Neuronal stem cell (in vitro differentiated cells): Measurements from ENCODE around the gene ARHGEF25.

Experiments
- DNase-seq: peaks from one replicate; pipeline ENCODE4 v3.0.0-alpha.2; 2013; ENCODE audit warnings: low spot score
- H2AFZ ChIP-seq: one replicate; pipeline ENCODE4 v1.6.1; 2013; ENCODE audit warnings: mild to moderate bottlenecking, low read length, inconsistent platforms
- H2AK5ac ChIP-seq: 2 replicates; pipeline ENCODE4 v1.6.1; 2013; ENCODE audit warnings: low read depth, mild to moderate bottlenecking, inconsistent platforms, low read length, moderate library complexity, mixed read lengths
- H2BK120ac ChIP-seq: 2 replicates; pipeline ENCODE4 v1.6.1; 2013; ENCODE audit warnings: low read depth, mild to moderate bottlenecking, inconsistent platforms, low read length, moderate library complexity, mixed read lengths
- H2BK12ac ChIP-seq: one replicate; pipeline ENCODE4 v1.6.1; 2013; ENCODE audit warnings: low read length, inconsistent platforms
- H2BK15ac ChIP-seq: 2 replicates; pipeline ENCODE4 v1.6.1; 2013; ENCODE audit warnings: mild to moderate bottlenecking, low read length, inconsistent platforms, mixed read lengths
- H2BK5ac ChIP-seq: one replicate; pipeline ENCODE4 v1.6.1; 2013; ENCODE audit warnings: inconsistent platforms, mild to moderate bottlenecking, low read length, moderate library complexity
- H3K14ac ChIP-seq: one replicate; pipeline ENCODE4 v1.6.1; 2013; ENCODE audit warnings: low read length, inconsistent platforms
- H3K18ac ChIP-seq: 2 replicates; pipeline ENCODE4 v1.6.1; 2013; ENCODE audit warnings: low read length, inconsistent platforms
- H3K23ac ChIP-seq: 2 replicates; pipeline ENCODE4 v1.6.1; 2013; ENCODE audit warnings: low read depth, mild to moderate bottlenecking, mixed read lengths, low read length, inconsistent platforms; ENCODE audit not compliant: poor library complexity
- H3K27ac ChIP-seq: replicated peaks from 3 replicates; pipeline ENCODE4 v1.5.1; 2013; ENCODE audit warnings: low read length, inconsistent platforms
- H3K27me3 ChIP-seq, 3 experiments: 2 replicates each; pipeline ENCODE4 v1.6.1; 2013; ENCODE audit warnings: low read length in 3 of 3, mild to moderate bottlenecking in 2 of 3, inconsistent platforms in 1 of 3, low read depth in 1 of 3, mixed read lengths in 1 of 3, moderate library complexity in 1 of 3; ENCODE audit not compliant: control insufficient read depth in 3 of 3, insufficient read depth in 3 of 3
- H3K36me3 ChIP-seq, 2 donors: replicated peaks in 1 of 2; 2 replicates each; pipeline ENCODE4 v1.6.1; 2013; ENCODE audit warnings: low read length in 2 of 2; ENCODE audit not compliant: control insufficient read depth in 2 of 2, insufficient read depth in 2 of 2
- H3K4ac ChIP-seq: 2 replicates; pipeline ENCODE4 v1.6.1; 2013; ENCODE audit warnings: inconsistent platforms, mild to moderate bottlenecking, low read length, moderate library complexity
- H3K4me1 ChIP-seq, 2 donors: 1 replicate in 1 of 2; 2 replicates in 1 of 2; pipeline ENCODE4 v1.6.1; 2013; ENCODE audit warnings: low read length in 2 of 2, low read depth in 1 of 2; ENCODE audit not compliant: control insufficient read depth in 2 of 2, insufficient read depth in 1 of 2
- H3K4me2 ChIP-seq: one replicate; pipeline ENCODE4 v1.6.1; 2013; ENCODE audit warnings: mild to moderate bottlenecking, low read length, inconsistent platforms; ENCODE audit not compliant: insufficient read depth, poor library complexity, severe bottlenecking
- H3K4me3 ChIP-seq, 2 donors: 2 replicates each; pipeline ENCODE4 v1.5.1; 2013; ENCODE audit warnings: low read length in 2 of 2, mild to moderate bottlenecking in 2 of 2, inconsistent platforms in 1 of 2, moderate library complexity in 1 of 2
- H3K79me1 ChIP-seq: one replicate; pipeline ENCODE4 v1.6.1; 2013; ENCODE audit warnings: low read depth, mild to moderate bottlenecking, inconsistent platforms, low read length, moderate library complexity
- H3K9ac ChIP-seq: one replicate; pipeline ENCODE4 v1.6.1; 2013; ENCODE audit warnings: mild to moderate bottlenecking, low read depth, low read length, inconsistent platforms; ENCODE audit not compliant: poor library complexity
- H3K9me3 ChIP-seq, 2 donors: replicated peaks in 1 of 2; 2 replicates each; pipeline versions ENCODE3 to v1.6.1; 2013; ENCODE audit warnings: low read length in 2 of 2, mild to moderate bottlenecking in 2 of 2, inconsistent platforms in 1 of 2, low read depth in 1 of 2, mixed read lengths in 1 of 2, moderate library complexity in 1 of 2; ENCODE audit not compliant: control insufficient read depth in 2 of 2, insufficient read depth in 1 of 2
- H4K8ac ChIP-seq: one replicate; pipeline ENCODE4 v1.6.1; 2013; ENCODE audit warnings: low read depth, mild to moderate bottlenecking, inconsistent platforms, low read length, moderate library complexity
- H4K91ac ChIP-seq: one replicate; pipeline ENCODE4 v1.6.1; 2013; ENCODE audit warnings: low read length, low read depth, mild to moderate bottlenecking, inconsistent platforms; ENCODE audit not compliant: poor library complexity
- WGBS, 2 donors: extraction: QIAGEN DNeasy Blood & Tissue Kit; methylation state at CpG; one replicate each; pipeline ENCODE4 v1.1.7; 2013; ENCODE audit warnings: missing lambda C conversion rate in 2 of 2, mixed read lengths in 1 of 2; ENCODE audit not compliant: insufficient read length in 2 of 2, insufficient replicate concordance in 1 of 2; ENCODE audit errors: extremely low coverage in 2 of 2; 5-methylcytosine and 5-hydroxymethylcytosine counted together

Gene ARHGEF25

GRCh38 chr12:57575771-57576612 is 35.2 kb upstream of the ARHGEF25 start:
- no peaks in the 10 kb centered on the region for H3K27me3 ChIP-seq
- WGBS, 2 donors, result no CpG with 5 or more reads among the region's 12 CpGs
- no peak overlapping the region for H2BK15ac ChIP-seq
- no peaks in the 10 kb centered on the region for H3K4me1 ChIP-seq
- H3K9ac ChIP-seq, result no peak overlapping the region
- no peak overlapping the region for H2AK5ac ChIP-seq
- no peaks in the 10 kb centered on the region for H3K9me3 ChIP-seq
- H4K91ac ChIP-seq, result no peak overlapping the region
- no peak overlapping the region for H3K18ac ChIP-seq
- H3K36me3 ChIP-seq, result peaks cover 29 to 47% of the 10 kb centered on the region in 2 donors
- no peak overlapping the region for H2BK120ac ChIP-seq
- no peak for DNase-seq
- no peak overlapping the region for H3K4me3 ChIP-seq
- H3K27ac ChIP-seq, result no peak overlapping the region
- no peak overlapping the region for H4K8ac ChIP-seq
- no peak overlapping the region for H3K14ac ChIP-seq
- no peak overlapping the region for H2AFZ ChIP-seq
- H3K23ac ChIP-seq, result no peak overlapping the region
- no peak overlapping the region for H2BK12ac ChIP-seq
- H3K4me2 ChIP-seq, result no peak overlapping the region
- H3K4ac ChIP-seq, result no peak overlapping the region
- no peaks in the 10 kb centered on the region for H3K79me1 ChIP-seq
- H2BK5ac ChIP-seq, result no peak overlapping the region

- no peak for DNase-seq
- Histone ChIP-seq H2AK5ac (no peak overlapping the region), H2BK5ac (no peak overlapping the region), H4K8ac (no peak overlapping the region), H3K4me3 (no peak overlapping the region), H3K9ac (no peak overlapping the region), H3K4me2 (no peak overlapping the region), H2BK15ac (no peak overlapping the region), H3K36me3 (peaks cover 34 to 53% of the 10 kb centered on the region in 2 donors), H3K23ac (no peak overlapping the region), H2BK12ac (no peak overlapping the region), H3K27ac (no peak overlapping the region), H4K91ac (no peak overlapping the region), H2BK120ac (no peak overlapping the region), H3K27me3 (no peaks in the 10 kb centered on the region), H3K18ac (no peak overlapping the region), H3K9me3 (no peaks in the 10 kb centered on the region), H3K4me1 (no peaks in the 10 kb centered on the region), H2AFZ (no peak overlapping the region), H3K4ac (no peak overlapping the region), H3K79me1 (no peaks in the 10 kb centered on the region), H3K14ac (no peak overlapping the region)
- no CpG with 5 or more reads among the region's 9 CpGs for whole genome bisulfite sequencing, 2 donors
These were observed 34.5 kb upstream of the ARHGEF25 start for GRCh38 chr12:57576613-57577160.

- H4K91ac ChIP-seq, result no peak overlapping the region
- no CpG with 5 or more reads among the region's 12 CpGs for WGBS, 2 donors
- H3K18ac ChIP-seq, result no peak overlapping the region
- H3K4me3 ChIP-seq, result no peak overlapping the region
- no peak overlapping the region for H3K27ac ChIP-seq
- H3K9me3 ChIP-seq, result no peaks in the 10 kb centered on the region
- no peak overlapping the region for H2BK15ac ChIP-seq
- no peak overlapping the region for H3K4me2 ChIP-seq
- H2AK5ac ChIP-seq, result no peak overlapping the region
- peaks cover 26 to 43% of the 10 kb centered on the region in 2 donors for H3K36me3 ChIP-seq
- H2BK5ac ChIP-seq, result no peak overlapping the region
- H2AFZ ChIP-seq, result no peak overlapping the region
- H3K4ac ChIP-seq, result no peak overlapping the region
- no peak for DNase-seq
- H3K23ac ChIP-seq, result no peak overlapping the region
- no peak overlapping the region for H2BK120ac ChIP-seq
- H2BK12ac ChIP-seq, result no peak overlapping the region
- H3K27me3 ChIP-seq, result no peaks in the 10 kb centered on the region
- H3K4me1 ChIP-seq, result no peaks in the 10 kb centered on the region
- no peaks in the 10 kb centered on the region for H3K79me1 ChIP-seq
- no peak overlapping the region for H3K14ac ChIP-seq
- H3K9ac ChIP-seq, result no peak overlapping the region
- H4K8ac ChIP-seq, result no peak overlapping the region
These were observed 33.1 kb upstream of the ARHGEF25 start for GRCh38 chr12:57577981-57578758.

GRCh38 chr12:57579011-57579410 is 32.2 kb upstream of the ARHGEF25 start:
- H3K23ac ChIP-seq, result no peak overlapping the region
- no peak overlapping the region for H2BK15ac ChIP-seq
- H3K27me3 ChIP-seq, result no peaks in the 10 kb centered on the region
- no peaks in the 10 kb centered on the region for H3K79me1 ChIP-seq
- H3K27ac ChIP-seq, result no peak overlapping the region
- no peak overlapping the region for H2AFZ ChIP-seq
- H2BK12ac ChIP-seq, result no peak overlapping the region
- DNase-seq, result no peak
- H3K4me1 ChIP-seq, result no peaks in the 10 kb centered on the region
- no peak overlapping the region for H2AK5ac ChIP-seq
- H3K4ac ChIP-seq, result no peak overlapping the region
- no peak overlapping the region for H3K14ac ChIP-seq
- peaks cover 26 to 43% of the 10 kb centered on the region in 2 donors for H3K36me3 ChIP-seq
- H3K4me3 ChIP-seq, result no peak overlapping the region
- no peak overlapping the region for H3K18ac ChIP-seq
- H3K4me2 ChIP-seq, result no peak overlapping the region
- no CpG with 5 or more reads among the region's 2 CpGs for WGBS, 2 donors
- H3K9me3 ChIP-seq, result no peaks in the 10 kb centered on the region
- H3K9ac ChIP-seq, result no peak overlapping the region
- H2BK5ac ChIP-seq, result no peak overlapping the region
- no peak overlapping the region for H4K8ac ChIP-seq
- H2BK120ac ChIP-seq, result no peak overlapping the region
- H4K91ac ChIP-seq, result no peak overlapping the region
